ENCODE measurements around the gene C2CD3.
A peak's percentile ranks its signal among the peaks of the same experiment; 100 is the strongest.
"Not testable (repeated sequence)": the region's sequence is repeated elsewhere in the genome, so short reads cannot be mapped to it uniquely, and the experiment has no call there.

The C2CD3 gene

DNA sequence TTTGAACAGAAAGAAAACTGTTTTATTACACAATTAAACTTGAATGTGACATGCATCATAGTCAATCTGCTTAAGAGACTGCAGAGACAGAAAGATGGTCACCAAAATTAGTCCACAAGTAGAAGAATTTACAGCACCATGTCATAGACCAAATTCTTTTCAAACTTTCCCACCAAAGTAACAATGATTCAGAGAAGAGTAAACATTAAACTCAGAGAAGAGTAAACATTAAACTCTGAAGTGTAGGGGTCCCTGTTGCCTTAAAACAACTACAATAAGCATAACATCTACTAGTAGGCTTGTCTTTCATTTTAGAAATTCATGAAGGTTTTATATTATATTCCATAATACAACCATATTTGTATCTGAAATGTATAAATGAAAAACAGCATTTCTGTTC is 104.1 kb downstream of the C2CD3 start:
- peak; percentile 57 for DNase-seq

DNA sequence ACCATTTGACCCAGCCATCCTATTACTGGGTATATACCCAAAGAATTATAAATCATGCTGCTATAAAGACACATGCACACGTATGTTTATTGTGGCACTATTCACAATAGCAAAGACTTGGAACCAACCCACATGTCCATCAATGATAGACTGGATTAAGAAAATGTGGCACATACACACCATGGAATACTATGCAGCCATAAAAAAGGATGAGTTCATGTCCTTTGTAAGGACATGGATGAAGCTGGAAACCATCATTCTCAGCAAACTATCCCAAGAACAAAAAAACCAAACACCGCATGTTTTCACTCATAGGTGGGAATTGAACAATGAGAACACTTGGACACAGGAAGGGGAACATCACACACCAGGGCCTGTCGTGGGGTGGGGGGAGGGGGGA is 105.3 kb downstream of the C2CD3 start:
- not testable (repeated sequence) for DNase-seq

GRCh38 chr11:74063628-74064027 is 107.2 kb downstream of the C2CD3 start:
- DNase-seq = not testable (repeated sequence)

DNA sequence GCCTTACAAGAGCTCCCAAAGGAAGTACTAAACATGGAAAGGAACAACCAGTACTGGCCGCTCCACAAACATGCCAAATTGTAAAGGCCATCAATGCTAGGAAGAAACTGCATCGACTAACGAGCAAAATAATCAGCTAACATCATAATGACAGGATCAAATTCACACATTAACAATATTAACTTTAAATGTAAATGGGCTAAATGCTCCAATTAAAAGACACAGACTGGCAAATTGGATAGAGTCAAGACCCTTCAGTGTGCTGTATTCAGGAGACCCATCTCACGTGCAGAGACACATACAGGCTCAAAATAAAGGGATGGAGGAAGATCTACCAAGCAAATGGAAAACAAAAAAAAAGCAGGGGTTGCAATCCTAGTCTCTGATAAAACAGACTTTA is 109.2 kb downstream of the C2CD3 start:
- DNase-seq = not testable (repeated sequence)

DNA sequence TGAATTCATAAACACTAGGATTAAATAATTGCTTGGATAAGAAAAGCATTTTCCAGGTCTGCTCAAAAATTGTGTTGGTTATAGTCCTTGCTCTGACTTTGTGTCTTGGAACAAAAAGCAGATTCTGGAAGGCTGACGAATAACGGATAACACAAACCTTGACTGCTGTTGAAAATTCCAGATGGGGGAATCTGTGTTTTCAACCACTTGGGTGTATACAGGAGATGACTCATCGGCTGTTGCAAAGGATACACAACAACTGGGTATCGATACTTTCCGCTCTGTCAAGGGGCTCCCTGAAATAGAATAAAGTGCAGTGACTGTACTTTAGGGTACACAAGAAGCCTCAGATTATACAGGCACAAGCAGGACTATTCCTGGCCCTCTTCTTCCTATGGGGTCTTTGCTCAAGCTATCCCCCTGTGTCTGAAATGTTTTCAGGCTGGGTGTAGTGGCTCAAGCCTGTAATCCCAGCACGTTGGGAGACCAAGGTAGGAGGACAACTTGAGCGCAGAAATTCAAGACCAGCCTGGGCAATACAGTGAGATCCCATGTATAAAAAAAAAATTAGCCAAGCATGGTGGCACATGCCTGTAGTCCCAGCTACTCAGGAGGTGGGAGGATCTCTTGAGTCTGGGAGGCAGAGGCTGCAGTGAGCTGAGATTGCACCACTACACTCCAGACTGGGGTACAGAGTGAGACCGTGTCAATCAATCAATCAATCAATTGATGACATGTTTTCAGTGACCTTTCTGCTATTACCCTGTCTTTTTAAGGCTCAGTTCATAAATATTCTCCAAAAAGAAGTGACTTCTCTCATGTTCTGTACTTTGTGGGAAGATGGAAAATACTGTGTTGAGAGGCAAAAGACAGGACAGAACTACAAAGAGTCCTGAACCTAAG is 113.3 kb downstream of the C2CD3 start:
- peak; percentile 71 for DNase-seq

DNA sequence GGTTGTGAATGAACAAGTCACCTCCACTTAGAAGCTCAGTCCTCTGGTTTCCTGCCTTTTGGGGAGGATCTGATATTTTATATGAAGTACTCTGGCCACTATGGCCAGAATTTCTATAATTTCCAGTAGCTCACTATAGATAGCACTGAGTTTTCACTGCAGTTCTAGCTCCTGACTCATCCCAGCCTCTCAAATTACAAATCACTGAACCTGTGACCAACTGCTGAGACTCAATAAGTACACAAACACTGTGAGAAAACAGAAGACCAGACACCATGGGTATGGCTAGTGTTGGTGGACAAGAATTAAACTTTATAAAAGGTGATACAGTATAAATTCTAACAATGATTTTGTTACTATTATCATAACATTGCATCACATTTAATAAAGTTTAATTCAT is 114.9 kb downstream of the C2CD3 start:
- DNase-seq = peak; percentile 86

DNA sequence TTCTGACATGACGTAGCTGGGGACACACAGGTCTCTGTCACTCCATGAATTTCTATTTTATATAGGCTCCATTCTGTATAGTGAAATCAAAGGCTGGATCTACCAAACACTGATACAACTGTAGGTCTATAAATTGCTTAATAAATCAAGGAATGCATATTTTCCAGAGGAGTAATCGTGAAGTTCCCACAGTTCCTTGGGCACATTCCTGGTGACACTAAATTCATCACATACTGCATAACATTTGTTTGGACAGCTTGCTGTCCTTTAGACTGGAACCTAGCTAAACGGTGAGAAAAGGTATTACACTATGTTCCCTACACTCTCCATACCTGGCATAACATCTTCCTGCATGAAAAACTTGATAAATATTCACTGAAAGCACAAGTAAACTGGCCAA is 120.3 kb downstream of the C2CD3 start:
- no peak for DNase-seq

- no peak for DNase-seq
Measured at GRCh38 chr11:74048993-74049392, 121.8 kb downstream of the C2CD3 start.

DNA sequence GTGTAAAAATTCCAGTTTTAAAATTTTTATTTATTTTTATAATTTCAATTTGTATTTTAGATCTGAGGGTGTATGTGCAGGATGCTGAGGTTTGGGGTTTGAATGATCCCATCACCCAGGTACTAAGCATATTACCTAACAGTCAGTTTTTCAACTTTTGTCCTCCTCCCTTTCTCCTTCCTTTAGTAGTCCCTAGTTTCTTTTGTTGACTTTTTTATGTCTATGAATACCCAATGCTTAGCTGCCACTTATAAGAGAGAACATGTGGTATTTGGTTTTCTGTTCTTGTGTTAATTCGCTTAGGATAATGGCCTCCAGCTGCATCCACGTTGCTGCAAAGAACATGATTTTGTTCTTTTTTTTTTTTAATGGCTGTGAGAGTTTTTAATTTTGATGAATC is 126.3 kb downstream of the C2CD3 start:
- DNase-seq = no peak

- DNase-seq = no peak
Measured at GRCh38 chr11:74043450-74043849, 127.4 kb downstream of the C2CD3 start.

GRCh38 chr11:74037309-74037708 is 133.5 kb downstream of the C2CD3 start:
- DNase-seq = peak; percentile 72

GRCh38 chr11:74035264-74035663 is 135.5 kb downstream of the C2CD3 start:
- peak; percentile 70 for DNase-seq

- DNase-seq = peak; percentile 30
Measured at GRCh38 chr11:74033046-74033445, 137.8 kb downstream of the C2CD3 start.

GRCh38 chr11:74030723-74031676 is 139.8 kb downstream of the C2CD3 start:
- DNase-seq = no peak

- DNase-seq = no peak
Measured at GRCh38 chr11:74025467-74026166, 145.2 kb downstream of the C2CD3 start.

- peak; percentile 31 for DNase-seq
Measured at GRCh38 chr11:74024261-74025029, 146.4 kb downstream of the C2CD3 start.

GRCh38 chr11:74023276-74023675 is 147.5 kb downstream of the C2CD3 start:
- no peak for DNase-seq

- DNase-seq = no peak
Measured at GRCh38 chr11:74022546-74022945, 148.3 kb downstream of the C2CD3 start.

GRCh38 chr11:74021998-74022397 is 148.8 kb downstream of the C2CD3 start:
- no peak for DNase-seq

DNA sequence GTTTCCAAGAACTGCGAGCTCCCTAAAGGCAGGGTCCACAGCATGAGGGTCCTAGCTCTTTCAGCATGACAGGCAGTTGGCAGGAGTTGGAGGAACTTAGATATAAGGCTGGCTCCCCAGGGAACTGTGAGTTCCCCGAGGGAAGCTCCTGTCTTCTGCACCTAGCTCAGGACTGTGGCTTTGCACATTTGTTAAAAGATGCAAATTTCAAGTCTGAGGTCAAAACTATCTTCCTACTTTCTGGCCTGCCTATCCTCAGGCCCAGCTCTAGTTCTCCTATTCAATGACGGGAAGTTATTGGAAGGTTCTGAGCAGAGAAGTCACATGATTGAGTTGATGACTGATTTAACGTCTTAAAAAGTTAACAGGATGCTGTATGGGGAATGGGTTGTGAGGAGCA is 150.3 kb downstream of the C2CD3 start:
- DNase-seq = no peak

GRCh38 chr11:74019860-74020259 is 150.9 kb downstream of the C2CD3 start:
- no peak for DNase-seq

DNA sequence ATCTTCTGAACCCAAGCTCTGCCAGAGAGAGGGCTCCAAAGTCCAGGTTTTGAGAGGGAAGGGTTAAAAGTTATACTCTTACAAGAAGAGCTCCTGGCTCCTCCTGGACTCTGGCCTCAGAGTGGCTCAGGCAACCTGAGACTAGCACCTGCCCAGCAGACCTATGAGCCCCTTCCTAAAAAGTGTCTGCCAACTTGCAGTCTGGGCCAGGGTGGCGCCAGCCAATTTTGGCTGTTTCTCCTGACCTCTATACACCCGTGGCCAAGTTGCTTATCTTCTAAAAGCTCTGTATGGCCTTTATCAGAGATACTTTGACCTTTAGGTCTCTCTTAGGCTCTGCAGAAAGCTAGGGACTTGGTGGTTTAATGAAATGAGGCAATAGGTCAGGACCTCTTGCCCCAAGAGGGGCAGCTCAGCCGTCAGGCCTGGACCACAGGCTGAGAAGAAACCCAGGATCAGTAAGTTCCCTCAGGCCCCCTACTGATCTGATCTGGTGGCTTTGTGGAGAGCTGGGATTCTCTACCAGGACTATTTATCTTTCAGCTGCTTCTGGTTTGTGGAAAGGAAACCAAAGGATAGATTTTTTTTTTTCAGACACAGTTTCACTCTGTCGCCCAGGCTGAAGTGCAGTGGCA is 151.6 kb downstream of the C2CD3 start:
- no peak for DNase-seq
